HG03342 (cell line): ENCODE results near the gene IL36B.

ENCODE experiments used
- ATAC-seq: cut with Tn5 transposase; IDR thresholded peaks from one replicate; pipeline ENCODE4 v1.9.1; 2021; ENCODE audit warnings: mild to moderate bottlenecking, moderate library complexity; ENCODE audit not compliant: unreplicated experiment

Gene IL36B

GRCh38 chr2:113056521-113056920, 3.9 kb upstream of the IL36B start:
- ATAC-seq, result no peak

- no peak for ATAC-seq
Measured at GRCh38 chr2:113054066-113054465, 1.4 kb upstream of the IL36B start.

DNA sequence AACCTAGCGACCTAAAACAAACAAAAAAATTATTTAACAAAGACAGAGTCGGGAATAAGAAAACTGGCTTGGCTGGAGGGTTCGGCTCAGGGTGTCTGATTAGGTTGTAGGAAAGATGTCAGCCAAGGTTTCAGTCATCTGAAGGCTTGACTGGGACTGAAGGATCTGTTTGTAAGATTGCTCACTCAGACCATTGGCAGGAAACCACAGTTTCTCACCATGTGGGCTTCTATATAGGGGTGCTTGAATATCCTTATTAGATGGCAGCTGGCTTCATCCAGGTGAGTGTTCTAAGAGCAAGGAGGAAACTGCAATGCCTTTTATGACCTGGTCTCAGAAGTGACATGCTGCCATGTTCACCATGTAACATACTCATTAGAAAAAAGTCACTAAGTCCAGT, 999 bp upstream of the IL36B start:
- ATAC-seq, result no peak

DNA sequence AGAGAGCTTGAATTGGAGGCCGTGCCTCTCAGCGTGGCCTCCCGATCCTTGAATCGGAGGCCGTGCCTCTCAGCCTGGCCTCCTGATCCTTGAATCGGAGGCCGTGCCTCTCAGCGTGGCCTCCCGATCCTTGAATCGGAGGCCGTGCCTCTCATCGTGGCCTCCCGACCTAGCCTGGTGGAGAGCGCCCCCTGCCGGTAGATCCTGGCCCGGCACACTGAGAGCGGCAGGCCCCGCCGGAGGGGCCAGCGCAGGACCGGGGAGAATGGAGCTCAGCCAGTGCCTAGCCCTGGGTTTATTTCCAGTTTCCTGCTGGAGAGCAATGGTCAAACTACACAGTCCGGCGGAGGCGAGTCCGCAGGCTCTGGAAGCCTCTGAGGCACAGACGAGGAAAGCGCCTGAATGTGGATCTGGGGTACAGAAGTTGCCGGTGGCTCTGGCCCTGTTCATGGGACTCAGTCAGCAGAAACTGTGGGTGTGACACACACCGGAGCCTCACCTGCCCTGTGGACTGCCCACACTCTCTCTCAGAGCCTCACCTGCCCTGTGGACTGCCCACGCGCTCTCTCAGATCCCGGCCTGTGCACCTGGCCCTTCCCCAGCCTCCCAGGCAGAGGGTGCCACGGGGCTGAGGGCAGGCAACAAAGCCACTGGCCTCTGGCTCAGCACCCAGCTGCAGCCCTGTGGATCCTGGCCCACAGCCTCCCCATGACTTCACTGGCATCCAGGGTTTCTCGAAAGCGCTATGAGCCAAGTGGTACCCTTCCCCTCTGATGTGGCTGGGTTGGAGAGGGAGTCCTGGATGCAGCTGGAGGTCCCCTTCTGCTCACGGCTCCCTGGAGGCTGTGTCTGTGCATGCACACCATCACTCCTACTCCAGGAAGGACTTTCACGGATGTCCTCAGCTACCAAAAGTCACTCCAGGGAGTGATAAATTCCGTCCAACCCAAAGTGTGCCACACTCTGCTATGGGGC, 1.5 kb downstream of the IL36B start:
- no peak for ATAC-seq

- no peak for ATAC-seq
Measured at GRCh38 chr2:113046465-113046864, 6.2 kb downstream of the IL36B start.

DNA sequence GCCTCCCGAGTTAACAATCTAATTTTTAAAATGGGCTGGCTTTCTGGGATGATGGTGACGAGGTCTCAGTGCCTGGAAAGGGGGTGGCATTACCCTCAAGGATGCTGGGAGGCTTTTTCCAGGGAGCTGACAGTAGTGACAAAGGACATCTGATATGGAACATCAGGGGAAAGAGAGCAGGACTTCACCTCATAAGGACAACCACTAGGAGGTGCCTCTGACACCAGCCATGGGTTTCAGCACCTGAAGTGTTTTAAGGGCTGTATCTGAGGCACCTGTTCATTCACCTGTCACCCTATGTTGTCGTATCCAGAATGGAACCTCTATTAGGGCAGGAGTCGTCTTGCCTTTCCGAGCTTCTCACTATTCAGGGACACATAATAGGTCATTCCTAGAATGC, 10.8 kb downstream of the IL36B start:
- no peak for ATAC-seq

- no peak for ATAC-seq
Measured at GRCh38 chr2:113039719-113040118, 12.9 kb downstream of the IL36B start.

DNA sequence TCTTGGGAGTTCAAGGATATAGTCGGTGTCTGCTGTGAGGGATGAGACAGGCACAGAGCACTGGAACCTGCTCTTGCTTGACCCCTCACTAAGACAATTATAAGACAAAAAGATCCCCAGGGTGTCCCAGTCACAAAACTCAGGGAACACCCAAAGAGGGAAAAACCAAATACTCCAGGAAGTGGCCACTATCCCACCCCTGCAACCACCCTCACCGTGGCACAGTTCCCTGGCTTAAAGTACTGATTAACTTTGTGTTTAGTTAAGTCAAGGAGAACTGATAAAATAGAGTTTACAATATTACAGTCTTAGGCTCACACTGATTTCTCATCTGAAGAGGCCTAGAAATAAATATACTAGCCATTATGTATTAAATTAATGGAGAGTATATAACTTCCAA, 13.5 kb downstream of the IL36B start:
- no peak for ATAC-seq

DNA sequence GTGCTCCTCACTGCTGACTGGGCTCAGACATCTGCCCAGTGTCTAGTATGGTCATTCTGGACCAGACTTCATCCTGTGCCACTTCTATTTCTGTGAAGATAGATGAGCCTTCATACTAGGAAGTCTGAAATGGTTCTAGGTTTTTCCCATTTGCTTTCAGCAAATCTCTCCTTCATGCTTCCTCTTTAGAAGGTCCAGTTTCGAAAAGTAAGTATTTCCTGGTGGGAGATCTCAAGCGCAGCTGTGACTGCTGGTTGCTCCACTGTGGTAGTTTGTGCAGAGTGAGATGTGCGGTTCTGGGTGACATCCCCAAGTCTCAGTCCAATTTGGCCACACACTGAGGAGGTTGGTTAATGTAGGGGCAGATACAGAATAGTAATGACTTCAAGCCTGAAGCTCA, 14.4 kb downstream of the IL36B start:
- ATAC-seq, result no peak

DNA sequence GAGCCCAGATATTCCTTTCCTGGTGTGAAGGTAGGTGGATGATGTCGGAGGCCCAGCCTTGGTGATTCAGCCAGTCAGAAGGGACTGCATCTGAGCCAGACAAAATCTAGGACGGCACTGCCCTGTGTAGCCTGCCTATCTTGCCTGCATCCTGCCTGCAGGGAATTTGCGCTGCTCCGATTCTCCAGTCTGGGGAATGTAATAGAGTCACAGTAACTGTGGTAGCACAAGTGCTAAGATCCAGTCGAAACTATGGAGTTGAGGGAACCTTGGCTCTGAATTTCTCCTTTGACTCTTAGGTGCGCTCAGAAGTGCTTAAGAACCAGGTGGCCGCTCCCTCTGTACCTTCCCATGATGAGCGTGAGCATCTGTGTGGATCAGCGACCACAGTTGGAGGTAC, 15.9 kb downstream of the IL36B start:
- no peak for ATAC-seq

- no peak for ATAC-seq
Measured at GRCh38 chr2:113034016-113034415, 18.7 kb downstream of the IL36B start.

GRCh38 chr2:113032737-113033136, 19.9 kb downstream of the IL36B start:
- ATAC-seq, result no peak

GRCh38 chr2:113028112-113028511, 24.6 kb downstream of the IL36B start:
- no peak for ATAC-seq

- no peak for ATAC-seq
Measured at GRCh38 chr2:113027691-113028090, 25.0 kb downstream of the IL36B start.

DNA sequence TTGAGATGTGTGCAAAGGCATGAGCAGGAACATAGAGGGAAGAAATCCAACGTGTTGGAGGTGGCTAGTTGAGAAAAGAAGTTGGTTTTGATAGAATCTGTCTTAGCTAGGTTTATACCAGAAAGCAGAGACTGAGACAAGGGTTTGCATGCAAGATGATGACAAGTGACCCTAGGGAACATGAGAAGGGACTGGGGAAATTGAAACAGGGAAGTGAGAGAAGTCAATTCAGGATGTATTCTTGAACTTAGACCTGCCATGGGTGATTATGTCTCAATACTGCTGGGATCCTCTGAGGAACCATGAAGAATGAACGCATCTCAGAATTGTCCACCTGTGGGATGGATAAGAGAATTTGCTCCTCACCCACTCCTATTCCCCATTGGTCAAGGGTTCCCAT, 26.9 kb downstream of the IL36B start:
- ATAC-seq, result no peak

GRCh38 chr2:113024764-113025163, 27.9 kb downstream of the IL36B start:
- no peak for ATAC-seq

DNA sequence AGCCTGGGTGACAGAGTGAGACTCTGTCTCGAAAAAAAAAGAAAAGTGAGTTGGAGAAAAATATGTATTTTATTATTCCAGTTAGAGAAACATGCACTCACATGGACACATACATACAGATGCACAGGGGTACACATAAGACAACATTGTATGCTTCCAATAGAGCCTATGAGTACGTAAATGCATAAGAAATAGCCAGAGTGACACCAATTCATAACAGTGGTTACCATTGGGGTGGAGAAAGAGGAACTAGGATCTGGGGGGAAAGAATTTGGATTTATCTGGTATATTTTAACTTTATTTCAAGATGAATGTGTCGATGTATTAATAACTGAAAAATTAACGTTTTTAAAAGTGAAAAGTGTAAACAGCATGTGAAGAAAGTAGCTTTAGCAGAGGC, 31.4 kb downstream of the IL36B start:
- ATAC-seq, result no peak

DNA sequence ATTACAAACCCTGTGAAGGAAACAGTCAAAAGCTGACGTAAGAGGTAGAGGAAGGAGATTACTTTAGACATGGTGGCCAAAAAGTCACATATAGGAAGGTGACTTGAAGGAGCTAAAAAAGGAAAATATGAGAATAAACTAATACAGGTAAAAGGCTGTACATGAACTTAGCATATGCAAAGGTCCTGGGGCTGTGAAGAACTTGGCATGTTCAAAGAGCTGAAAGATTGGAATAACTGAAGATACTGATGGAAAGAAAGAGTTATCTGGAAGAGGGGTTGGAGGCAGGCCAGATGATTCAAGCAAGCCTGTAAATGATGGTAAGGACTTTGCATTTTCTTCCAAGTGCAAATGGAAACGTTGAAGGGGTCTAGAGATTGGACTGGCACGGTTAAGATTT, 34.2 kb downstream of the IL36B start:
- ATAC-seq, result no peak

- ATAC-seq, result no peak
Measured at GRCh38 chr2:113015655-113016054, 37.0 kb downstream of the IL36B start.

DNA sequence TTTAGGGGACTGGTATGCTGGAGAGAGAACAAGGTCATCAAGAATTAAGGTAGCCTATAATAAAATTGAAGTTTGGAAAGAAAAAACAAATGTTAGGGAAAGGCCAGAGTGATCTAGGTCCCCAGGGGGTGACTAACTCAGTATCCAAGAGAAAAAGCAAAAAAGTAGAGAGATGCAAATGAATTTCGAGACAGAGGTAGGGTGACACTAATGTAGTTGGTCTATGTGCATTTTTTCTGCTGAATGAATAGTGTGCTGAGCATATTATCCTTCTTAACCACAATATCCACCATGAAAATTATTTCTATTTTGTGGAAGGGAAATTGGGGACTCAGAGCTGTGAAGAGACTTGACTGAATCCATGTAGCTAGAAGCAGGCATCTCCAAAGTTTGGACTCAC, 37.6 kb downstream of the IL36B start:
- no peak for ATAC-seq

- no peak for ATAC-seq
Measured at GRCh38 chr2:113014067-113014466, 38.6 kb downstream of the IL36B start.

GRCh38 chr2:113013336-113013661, 39.4 kb downstream of the IL36B start:
- no peak for ATAC-seq
